Adipocyte (in vitro differentiated cells): Measurements from ENCODE around the gene BPIFB6.

Experiments used
- DNase-seq: peaks from one replicate; pipeline ENCODE4 v3.0.0-alpha.2; 2015; ENCODE audit warnings: low read depth
- H3K27me3 ChIP-seq: replicated peaks from 2 replicates; pipeline ENCODE4 v1.7.0; 2013; ENCODE audit warnings: mild to moderate bottlenecking, low read length, moderate library complexity; ENCODE audit not compliant: control insufficient read depth, insufficient read depth
- H3K36me3 ChIP-seq: 2 replicates; pipeline ENCODE4 v1.7.0; 2013; ENCODE audit warnings: low read length, mild to moderate bottlenecking, moderate library complexity; ENCODE audit not compliant: control insufficient read depth, insufficient read depth, severe bottlenecking
- H3K4me1 ChIP-seq: 2 replicates; pipeline ENCODE4 v1.7.0; 2013; ENCODE audit warnings: mild to moderate bottlenecking, low read length, moderate library complexity; ENCODE audit not compliant: control insufficient read depth, insufficient read depth
- H3K4me3 ChIP-seq: 2 replicates; pipeline ENCODE4 v1.7.0; 2013; ENCODE audit warnings: mild to moderate bottlenecking, low read length, moderate library complexity
- H3K9ac ChIP-seq: 2 replicates; pipeline ENCODE4 v1.7.0; 2013; ENCODE audit warnings: mild to moderate bottlenecking, low read length, moderate library complexity
- H3K9me3 ChIP-seq: 2 replicates; pipeline ENCODE4 v1.7.0; 2013; ENCODE audit warnings: mild to moderate bottlenecking, low read length, moderate library complexity; ENCODE audit not compliant: control insufficient read depth

Gene BPIFB6

DNA sequence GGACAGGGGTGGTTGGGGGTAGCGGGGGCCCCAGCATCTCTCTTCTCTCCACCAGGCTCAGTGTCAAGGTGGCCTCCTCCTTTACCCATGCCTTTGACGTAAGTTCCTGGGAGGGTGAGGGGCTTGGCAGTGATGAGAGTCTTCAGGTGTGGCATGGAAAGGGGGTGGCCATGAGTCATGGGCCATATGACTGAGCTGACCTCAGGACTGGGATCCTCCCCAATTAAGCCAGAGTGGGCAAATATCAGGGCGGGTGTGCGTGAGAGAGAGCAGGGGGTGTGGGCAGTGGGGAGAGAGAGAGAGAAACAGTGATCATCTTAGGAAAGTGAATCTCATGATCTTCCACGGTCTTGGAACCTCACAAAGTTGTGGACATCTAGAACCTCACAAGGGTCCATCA is 39.8 kb downstream of the BPIFB6 start:
- H3K27me3 ChIP-seq: peaks cover 83% of the 10 kb centered on the region
- H3K4me3 ChIP-seq: no peak overlapping the region
- no peaks in the 10 kb centered on the region for H3K36me3 ChIP-seq
- no peak overlapping the region for H3K9ac ChIP-seq
- DNase-seq: no peak
- no peaks in the 10 kb centered on the region for H3K4me1 ChIP-seq
- peaks cover 10% of the 10 kb centered on the region for H3K9me3 ChIP-seq

DNA sequence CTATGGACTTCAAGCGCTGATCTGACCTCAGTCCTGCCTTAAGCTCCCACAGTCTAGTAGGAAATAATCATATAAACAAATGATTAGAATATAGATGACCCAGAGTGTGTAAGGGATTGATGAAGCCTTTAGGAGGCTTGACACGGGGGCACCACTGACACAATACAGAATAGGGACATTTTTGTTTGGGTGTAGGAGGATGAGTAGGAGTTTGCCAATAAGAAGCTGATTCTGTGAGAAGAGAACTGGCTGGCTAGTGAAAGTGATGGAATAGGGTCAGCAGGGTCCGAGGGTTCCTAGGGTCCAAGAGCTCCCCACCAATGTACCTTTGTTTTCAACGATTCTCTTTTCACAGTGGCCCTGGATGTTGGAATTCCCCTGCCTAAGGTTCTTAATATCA is 40.9 kb downstream of the BPIFB6 start:
- DNase-seq: no peak
- Histone ChIP-seq H3K4me1 (no peaks in the 10 kb centered on the region), H3K36me3 (no peaks in the 10 kb centered on the region), H3K9ac (no peak overlapping the region), H3K9me3 (peaks cover 7% of the 10 kb centered on the region), H3K27me3 (peaks cover 85% of the 10 kb centered on the region), H3K4me3 (no peak overlapping the region)

DNA sequence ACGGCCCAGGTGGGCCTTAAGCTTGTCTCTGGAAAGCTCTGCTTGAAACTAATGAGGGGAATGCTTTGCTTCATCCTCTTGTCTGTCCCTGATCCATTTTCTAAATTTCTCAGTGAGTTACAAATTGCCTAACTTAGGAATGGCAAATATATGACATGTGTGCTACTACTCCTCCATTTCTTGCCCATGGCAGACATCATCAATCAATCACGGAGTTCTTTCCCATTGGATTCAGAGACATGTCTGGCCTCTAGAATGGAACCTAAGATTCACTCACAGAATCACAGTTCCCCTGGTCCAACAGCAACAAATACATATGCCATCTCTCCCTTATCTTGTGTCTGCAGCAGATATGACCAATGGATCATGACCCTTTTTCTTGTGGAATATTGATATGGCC is 41.4 kb downstream of the BPIFB6 start:
- Histone ChIP-seq H3K27me3 (peaks cover 90% of the 10 kb centered on the region), H3K36me3 (no peaks in the 10 kb centered on the region)

DNA sequence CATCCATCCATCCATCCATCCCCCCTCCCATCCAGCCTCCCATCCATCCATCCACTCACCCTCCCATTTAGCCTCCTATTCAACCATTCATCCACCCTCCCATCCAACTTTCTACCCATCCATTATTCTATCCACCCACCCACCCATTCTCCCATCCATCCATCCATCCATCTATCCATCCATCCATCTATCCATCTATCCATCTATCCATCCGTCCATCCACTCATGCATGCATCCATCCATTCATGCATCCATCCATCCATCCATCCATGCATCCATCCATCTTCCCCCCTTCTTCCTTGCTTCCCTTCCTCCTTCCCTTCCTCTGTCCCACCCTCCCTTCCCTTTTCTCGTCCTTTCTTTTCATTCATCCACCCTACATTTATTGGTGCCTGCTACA is 43.2 kb downstream of the BPIFB6 start:
- Histone ChIP-seq H3K36me3 (no peaks in the 10 kb centered on the region), H3K9ac (no peak overlapping the region), H3K27me3 (peaks cover 78% of the 10 kb centered on the region), H3K4me1 (no peaks in the 10 kb centered on the region), H3K4me3 (no peak overlapping the region), H3K9me3 (peaks cover 7% of the 10 kb centered on the region)
- DNase-seq: no peak

More for the DNA sequence above, 41.4 kb downstream of the BPIFB6 start:
- Histone ChIP-seq H3K9me3 (peaks cover 7% of the 10 kb centered on the region), H3K4me1 (no peaks in the 10 kb centered on the region), H3K9ac (no peak overlapping the region), H3K4me3 (no peak overlapping the region)
- DNase-seq: no peak

DNA sequence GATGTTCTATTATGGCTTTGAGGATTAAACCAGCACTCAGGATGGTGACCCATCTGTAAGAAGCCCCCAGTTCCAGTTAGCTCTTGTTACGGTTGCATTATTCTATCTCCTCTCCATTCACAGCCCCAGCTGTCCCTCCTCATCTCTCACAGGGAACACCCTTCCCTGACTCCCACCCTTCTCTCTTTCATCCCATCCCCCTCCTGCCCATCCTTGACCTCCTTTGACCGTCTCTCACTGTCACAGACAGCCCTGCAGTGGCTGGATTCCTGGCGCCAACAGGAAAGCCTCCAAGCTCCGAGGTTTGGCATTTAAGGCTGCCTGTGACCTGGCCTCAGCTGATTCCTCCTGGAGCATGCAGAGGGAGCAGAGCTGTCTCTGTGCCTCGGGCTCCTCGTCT is 43.8 kb downstream of the BPIFB6 start:
- H3K4me3 ChIP-seq: no peak overlapping the region
- H3K9me3 ChIP-seq: peaks cover 7% of the 10 kb centered on the region
- H3K27me3 ChIP-seq: peaks cover 72% of the 10 kb centered on the region
- no peak overlapping the region for H3K9ac ChIP-seq
- H3K36me3 ChIP-seq: no peaks in the 10 kb centered on the region
- no peak for DNase-seq
- no peaks in the 10 kb centered on the region for H3K4me1 ChIP-seq

DNA sequence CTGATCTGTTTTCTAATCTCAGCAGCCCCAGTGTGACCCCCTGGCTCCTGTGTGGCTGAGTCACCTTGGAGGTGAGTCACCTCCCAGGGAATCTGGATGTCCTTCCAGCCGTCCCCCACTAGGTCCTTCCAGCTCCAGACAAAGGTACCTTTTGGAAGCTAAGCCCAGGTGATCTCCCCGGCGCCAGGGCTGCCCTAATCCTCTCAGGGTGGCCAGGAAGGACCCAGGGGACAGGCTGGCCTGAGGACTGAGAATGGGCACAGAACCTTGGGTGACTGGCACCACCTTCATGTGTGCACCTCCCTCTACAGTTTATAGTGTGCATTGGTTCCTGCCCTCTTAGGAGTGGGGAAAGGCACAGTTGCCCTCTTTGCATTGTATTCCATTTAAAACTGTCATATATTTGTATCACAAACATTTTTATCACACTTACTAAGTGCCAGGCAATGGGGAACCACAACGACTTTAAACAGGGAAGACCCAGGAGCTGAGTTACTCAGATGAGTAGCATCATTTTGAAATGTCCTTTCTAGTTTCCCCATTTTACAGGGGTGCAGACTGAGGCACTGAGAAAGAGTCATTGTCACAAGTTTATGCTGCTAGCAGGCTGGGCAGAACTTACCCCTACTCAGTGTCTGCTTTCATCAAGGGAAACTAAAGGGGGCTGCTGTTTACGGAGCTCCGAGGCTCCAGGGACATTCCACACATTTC is 45.4 kb downstream of the BPIFB6 start:
- Histone ChIP-seq H3K4me3 (no peak overlapping the region), H3K9ac (no peak overlapping the region), H3K4me1 (no peaks in the 10 kb centered on the region), H3K36me3 (no peaks in the 10 kb centered on the region), H3K27me3 (peaks cover 64% of the 10 kb centered on the region), H3K9me3 (peaks cover 7% of the 10 kb centered on the region)
- DNase-seq: peak; percentile 7

DNA sequence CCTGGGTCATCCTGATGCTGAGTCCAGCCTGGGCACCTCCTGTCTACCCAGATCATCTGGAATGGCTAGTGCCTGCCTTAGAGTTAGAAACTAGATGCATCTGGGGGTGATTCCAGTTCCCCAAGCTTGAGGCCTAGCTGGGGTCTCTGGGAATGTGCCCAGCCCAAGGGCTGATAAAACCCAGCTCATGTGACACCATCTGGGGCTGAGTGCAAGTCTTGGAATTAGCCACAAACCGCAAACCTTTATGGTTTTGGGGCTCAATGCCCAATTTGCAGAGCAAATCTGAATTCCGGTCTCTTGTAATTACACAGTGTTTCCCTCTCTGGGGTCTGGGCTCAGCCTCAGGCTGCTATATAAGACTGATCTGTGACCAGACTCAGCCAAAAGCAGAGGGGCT is 47.8 kb downstream of the BPIFB6 start, which contains the start of gene BPIFB4:
Gene BPIFB4 (plus strand): TSS at position 385 of the 400 bp plus-strand sequence. CDS start 1,884 bp downstream, outside the sequence.
- peak; percentile 46 for DNase-seq
- no peaks in the 10 kb centered on the region for H3K9me3 ChIP-seq
- peaks cover 51% of the 10 kb centered on the region for H3K27me3 ChIP-seq
- no peaks in the 10 kb centered on the region for H3K36me3 ChIP-seq
- no peak within 1 kb of the TSS for H3K4me3 ChIP-seq
- H3K9ac ChIP-seq: no peak within 1 kb of the TSS
- no peaks in the 10 kb centered on the region for H3K4me1 ChIP-seq

DNA sequence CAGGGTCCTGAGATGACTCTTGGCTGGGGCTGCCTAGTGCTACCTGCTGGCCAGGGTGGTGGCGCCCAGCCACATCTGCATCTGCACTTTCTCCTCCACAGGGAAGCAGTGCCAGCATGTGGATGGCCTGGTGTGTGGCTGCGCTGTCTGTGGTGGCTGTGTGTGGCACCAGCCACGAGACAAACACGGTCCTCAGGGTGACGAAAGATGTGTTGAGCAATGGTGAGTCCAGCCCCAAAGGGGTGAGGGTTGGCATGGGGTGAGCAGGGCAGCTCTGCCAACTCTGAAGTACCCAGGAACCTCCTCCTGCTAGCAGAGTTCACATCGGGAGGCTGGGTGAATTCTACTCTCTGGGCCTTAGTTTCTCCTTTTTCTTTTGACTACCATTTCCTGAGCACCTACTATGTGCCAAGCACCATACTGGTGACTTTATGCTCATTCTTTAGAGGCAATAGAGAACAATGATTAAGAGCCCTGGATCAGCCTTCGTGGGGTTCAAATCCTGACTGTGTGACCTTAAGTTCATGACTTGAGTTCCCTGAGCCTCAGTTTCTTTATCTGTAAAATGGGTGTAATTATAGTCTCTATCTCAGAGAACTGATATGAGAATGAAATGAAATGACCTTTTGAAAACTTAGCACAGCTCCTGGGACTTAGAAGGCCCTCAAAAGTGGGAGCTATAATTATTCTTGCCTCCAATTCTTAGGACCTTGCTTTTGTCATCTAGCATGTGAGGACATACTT is 50.1 kb downstream of the BPIFB6 start:
- H3K4me1 ChIP-seq: no peaks in the 10 kb centered on the region
- no peak overlapping the region for H3K4me3 ChIP-seq
- no peak overlapping the region for H3K9ac ChIP-seq
- H3K9me3 ChIP-seq: no peaks in the 10 kb centered on the region
- H3K27me3 ChIP-seq: peaks cover 48% of the 10 kb centered on the region
- no peak for DNase-seq
- no peaks in the 10 kb centered on the region for H3K36me3 ChIP-seq

DNA sequence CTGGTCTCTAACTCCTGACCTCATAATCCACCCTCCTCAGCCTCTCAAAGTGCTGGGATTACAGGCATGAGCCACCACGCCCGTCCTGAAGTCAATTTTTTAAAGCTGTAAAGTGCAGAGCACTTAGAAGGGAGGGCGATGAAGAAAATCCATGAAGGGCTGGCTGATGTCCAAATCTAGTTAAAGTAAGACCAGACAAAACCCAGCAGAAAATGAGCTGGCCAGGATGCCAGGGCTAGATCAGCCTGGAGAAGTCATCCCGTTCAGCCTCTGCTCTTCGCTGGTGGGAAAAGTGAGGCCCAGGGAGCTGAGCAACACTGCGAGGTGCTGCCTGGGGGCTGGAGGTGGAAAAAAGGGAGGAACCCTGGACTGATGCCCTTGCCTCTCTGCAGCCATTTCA is 51.1 kb downstream of the BPIFB6 start:
- no peak for DNase-seq
- no peaks in the 10 kb centered on the region for H3K36me3 ChIP-seq
- no peak overlapping the region for H3K4me3 ChIP-seq
- H3K4me1 ChIP-seq: no peaks in the 10 kb centered on the region
- no peaks in the 10 kb centered on the region for H3K9me3 ChIP-seq
- no peak overlapping the region for H3K9ac ChIP-seq
- H3K27me3 ChIP-seq: peaks cover 47% of the 10 kb centered on the region

DNA sequence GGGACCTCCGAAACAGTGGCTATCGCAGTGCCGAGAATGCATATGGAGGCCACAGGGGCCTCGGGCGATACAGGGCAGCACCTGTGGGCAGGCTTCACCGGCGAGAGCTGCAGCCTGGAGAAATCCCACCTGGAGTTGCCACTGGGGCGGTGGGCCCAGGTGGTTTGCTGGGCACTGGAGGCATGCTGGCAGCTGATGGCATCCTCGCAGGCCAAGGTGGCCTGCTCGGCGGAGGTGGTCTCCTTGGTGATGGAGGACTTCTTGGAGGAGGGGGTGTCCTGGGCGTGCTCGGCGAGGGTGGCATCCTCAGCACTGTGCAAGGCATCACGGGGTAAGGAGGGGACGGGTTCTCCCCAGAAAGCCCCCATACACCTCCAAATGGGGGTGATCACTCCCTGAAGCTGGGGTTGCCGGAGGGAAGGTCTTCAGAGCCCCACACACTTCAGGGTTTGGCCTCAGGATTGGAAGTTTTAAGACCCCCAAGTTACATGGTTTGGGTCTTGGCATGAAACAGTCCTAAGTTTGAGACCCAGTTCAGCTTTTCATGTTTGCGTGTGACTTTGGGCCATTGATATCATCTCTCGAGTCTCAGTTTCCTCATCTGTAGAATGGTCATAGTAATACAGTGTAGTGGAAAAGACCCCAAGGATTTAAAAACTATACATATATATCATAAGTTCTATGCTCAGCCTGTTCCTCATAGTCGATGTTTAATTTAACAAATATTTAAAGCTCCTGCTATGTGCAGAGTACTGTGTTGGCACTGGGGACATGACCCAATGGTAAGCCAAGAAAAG is 52.3 kb downstream of the BPIFB6 start:
- Histone ChIP-seq H3K9me3 (no peaks in the 10 kb centered on the region), H3K36me3 (no peaks in the 10 kb centered on the region), H3K27me3 (peaks cover 49% of the 10 kb centered on the region), H3K4me3 (no peak overlapping the region), H3K4me1 (no peaks in the 10 kb centered on the region), H3K9ac (no peak overlapping the region)
- no peak for DNase-seq

DNA sequence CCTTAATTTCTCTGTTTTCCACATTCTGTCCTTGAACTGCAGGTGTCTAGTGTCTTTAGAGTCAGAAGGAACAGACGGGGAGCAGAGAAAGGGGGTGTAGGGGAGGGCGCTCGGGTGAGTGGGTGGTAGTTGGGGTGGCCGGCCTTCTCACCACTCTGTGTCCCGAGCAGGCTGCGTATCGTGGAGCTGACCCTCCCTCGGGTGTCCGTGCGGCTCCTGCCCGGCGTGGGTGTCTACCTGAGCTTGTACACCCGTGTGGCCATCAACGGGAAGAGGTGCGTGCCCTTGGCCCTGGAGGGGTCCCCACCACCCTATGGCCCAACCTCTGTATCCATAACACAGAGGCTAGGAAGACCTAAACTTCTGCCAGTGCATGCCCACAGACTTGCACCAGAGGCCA is 53.3 kb downstream of the BPIFB6 start:
- Histone ChIP-seq H3K9me3 (no peaks in the 10 kb centered on the region), H3K4me3 (no peak overlapping the region), H3K36me3 (no peaks in the 10 kb centered on the region), H3K27me3 (peaks cover 58% of the 10 kb centered on the region), H3K4me1 (no peaks in the 10 kb centered on the region), H3K9ac (no peak overlapping the region)
- DNase-seq: no peak
